Stimulated activated CD4-positive, alpha-beta T cell treated with anti-CD3 and anti-CD28 coated beads, Interleukin-4, amount 100 ng/mL, for 1 hour (primary cell): ENCODE results near the gene TSC22D1.
A peak's percentile ranks its signal among the peaks of the same experiment; 100 is the strongest.
"Not testable (repeated sequence)": the region's sequence is repeated elsewhere in the genome, so short reads cannot be mapped to it uniquely, and the experiment has no call there.

ENCODE experiments used
- DNase-seq: peaks from one replicate; pipeline ENCODE4 v3.0.0-alpha.2; 2020

TSC22D1 gene

GRCh38 chr13:44575741-44576350, at the start of gene TSC22D1:
TSC22D1 (minus strand) TSS chr13:44576330; CDS start chr13:44576074, 256 bp downstream.
- peak; percentile 61 for DNase-seq

- no peak for DNase-seq
Measured at GRCh38 chr13:44622708-44623107, 46.6 kb upstream of the TSC22D1 start.

DNA sequence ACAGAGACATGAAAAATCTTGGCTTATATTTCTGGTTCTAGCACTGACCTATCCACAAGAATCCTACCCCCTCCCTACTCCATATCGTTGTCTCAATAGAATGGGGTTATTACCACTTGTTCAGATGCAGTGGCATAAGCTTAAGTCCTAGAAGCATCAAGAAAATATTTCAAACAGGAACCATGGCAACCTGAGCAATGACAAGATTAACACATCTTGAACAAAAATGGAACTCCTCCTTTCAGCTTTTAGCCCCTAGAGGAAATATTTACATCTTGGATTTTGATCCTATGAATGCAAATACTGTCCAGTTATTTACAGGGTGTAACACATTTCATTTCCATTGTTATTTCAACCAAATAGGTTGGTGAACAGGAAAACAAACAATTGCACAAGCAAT, 46.1 kb upstream of the TSC22D1 start:
- DNase-seq = no peak

DNA sequence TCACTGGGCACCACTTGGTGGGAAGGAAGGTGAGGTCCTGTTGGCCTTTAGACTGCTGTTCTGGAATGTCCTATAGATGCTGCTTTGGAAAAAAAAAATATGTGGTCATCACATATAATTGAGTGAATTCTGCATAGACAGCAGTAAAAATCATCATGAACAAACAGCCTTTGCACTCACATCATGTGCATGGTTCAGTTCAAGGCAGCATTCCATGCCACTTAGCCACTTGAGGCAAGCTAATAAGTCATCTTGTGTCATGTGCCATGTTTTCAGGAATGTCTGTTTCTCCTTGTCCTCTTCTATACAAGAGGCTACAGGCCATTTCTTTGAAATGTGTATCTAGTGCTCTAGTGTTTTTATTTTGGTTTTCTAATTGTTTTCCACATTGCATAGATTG, 43.9 kb upstream of the TSC22D1 start:
- no peak for DNase-seq

- no peak for DNase-seq
Measured at GRCh38 chr13:44619651-44620050, 43.5 kb upstream of the TSC22D1 start.

DNA sequence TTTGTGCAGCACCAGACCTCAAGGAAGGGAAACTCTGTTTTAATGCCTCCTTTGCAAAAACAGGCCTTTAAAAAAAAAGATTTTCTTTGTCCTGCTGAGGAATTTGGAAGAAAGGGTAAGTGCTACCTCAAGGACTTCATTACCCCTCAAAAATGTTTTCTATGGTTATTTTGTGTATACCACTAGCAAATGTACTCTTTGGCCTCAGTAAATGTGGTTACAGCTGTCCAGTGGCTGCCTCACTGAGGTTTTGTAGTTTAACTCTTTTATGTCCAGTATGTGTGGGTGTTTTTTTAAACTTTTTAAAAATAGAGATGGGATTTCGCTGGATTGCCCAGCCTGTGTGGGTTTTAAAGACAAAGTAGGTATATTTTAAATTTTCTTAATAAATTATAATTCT, 42.2 kb upstream of the TSC22D1 start:
- DNase-seq = no peak

DNA sequence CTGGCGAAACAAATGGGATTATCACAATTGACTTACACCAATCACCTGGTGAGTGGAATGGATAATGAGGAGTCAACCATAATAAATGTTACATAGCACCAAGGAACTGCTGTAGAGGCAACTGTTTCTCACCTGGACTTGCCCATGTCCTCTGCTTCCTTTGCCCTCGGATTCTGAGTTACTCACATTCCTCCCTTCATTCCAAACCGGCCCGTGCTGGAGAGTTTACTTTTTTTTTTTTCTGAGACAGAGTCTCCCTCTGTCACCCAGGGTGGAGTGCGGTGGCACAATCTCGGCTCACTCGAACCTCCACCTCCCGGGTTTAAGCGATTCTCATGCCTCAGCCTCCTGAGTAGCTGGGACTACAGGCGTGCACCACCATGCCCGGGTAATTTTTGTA, 41.5 kb upstream of the TSC22D1 start:
- DNase-seq = no peak

DNA sequence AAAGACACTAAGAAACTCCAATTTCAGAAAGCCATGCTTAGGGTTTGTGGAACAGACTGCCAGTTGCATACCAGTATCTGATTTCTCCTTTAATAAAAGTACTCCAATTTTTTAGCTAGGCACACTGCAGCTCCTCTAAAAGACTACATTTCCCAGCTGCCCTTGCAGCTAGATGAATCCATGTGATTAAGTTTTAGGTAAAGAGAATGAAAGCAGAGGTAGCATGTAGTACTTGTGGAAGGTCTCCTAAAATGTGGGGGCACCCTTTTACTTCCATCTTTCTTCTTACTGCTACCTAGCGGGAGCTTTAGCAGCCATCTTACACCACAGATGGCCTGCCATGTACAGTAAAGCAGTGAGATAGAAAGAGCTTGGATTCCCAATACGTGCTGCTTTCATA, 33.0 kb upstream of the TSC22D1 start:
- DNase-seq = no peak

GRCh38 chr13:44605721-44606120, 29.6 kb upstream of the TSC22D1 start:
- DNase-seq = no peak

DNA sequence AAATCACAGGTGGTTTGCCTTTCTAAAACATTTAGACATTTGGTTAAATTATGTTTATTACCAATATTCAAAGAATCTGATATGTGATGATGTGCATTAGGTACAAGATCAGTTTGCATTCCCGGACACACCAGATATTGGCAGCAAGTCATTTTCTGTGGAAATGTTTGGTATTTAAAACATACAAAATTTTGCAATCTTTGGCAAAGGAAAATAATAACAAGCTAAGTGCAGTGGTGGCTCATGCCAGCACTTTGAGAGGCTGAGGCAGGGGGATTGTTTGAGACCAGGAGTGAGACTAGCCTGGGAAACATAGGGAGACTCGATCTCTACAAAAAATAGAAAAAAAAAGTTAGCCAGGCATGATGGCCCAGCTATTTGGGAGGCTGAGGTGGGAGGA, 29.1 kb upstream of the TSC22D1 start:
- no peak for DNase-seq

DNA sequence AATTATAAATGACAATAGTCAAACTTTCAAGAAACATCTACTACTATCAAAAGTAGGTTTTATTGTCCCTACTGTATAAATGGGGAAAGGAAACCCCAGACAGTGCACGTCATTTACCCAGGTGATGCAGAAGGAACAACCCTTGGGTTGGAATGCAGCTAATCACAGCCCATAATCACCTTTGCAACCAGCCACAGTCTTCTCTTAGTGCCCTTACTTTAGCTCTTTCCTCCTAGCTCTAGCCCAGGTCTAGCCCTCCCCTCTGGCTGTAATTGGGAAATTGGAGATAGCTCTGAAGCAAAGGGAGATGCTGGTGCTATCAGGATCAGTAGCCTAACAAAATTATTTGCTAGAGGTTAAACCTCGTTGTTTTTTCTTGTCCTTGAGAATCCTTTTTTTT, 25.5 kb upstream of the TSC22D1 start:
- DNase-seq = no peak

GRCh38 chr13:44593861-44594592, 17.9 kb upstream of the TSC22D1 start:
- not testable (repeated sequence) for DNase-seq

DNA sequence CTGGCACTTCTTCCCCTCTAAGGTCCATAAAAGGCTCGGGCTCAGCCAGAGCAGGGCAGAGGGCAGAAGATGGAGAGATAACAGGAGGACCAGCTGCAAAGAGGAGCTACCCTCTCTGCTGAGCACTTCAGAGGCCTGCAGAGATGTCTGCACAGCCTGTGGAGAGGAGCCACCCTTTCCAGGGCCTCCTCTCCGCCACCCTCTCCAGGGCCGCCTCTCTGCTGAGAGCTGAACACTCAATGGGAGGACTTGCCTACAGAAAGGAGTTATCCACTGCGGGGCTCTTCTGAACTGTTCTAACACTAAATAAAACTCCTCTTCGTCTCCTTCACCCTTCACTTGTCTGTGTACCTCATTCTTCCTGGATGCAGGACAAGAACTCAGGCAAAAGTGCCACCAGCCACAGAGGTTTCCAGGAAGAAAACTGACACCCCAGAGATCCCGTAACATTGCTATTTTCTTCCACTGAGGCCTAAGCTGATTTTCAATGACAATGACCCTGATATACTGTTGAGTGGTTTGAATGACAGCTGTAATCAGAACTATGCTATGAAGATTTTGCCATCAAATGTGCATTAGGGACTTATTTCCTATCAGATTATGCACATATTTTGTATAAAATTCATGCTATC, 16.2 kb upstream of the TSC22D1 start:
- DNase-seq = no peak

DNA sequence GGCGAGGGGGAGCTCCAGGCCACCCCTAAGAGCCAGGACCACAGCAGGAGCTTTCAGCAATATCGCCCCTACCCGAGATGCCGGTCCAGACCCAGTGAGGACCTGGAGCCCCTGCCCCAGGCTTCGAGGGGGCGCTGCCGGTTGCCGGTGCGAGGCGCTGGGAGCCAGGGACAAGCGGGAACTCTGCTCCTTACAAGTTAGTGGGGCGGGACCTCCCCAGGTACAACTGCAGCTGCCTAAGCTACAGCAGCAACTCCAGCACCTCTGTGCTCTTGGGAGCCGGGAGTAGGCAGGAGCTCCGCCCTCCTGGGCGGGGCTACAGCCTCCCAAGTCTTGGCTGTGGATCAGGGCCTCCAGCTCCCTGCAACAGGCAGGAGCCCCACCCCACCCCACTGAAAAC, 15.2 kb upstream of the TSC22D1 start:
- no peak for DNase-seq

DNA sequence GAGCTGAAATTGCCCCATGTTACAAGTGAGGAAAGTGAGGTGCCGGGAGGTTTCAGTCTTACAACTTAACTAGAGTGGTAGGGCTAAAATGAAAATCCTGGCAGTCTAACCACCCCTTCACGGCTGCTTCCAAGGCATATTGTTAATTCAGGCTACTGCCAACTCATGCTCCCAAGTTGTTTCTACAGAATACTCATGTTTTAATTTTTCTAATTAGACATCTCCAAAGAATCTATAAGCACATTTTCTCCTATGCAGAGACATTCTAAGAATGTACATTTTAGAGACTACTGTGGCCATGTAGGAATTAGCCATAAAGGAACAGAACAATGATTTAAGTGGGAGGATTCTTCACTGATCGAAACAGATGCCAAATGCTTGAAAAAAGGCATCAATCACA, 7.0 kb upstream of the TSC22D1 start:
- no peak for DNase-seq

DNA sequence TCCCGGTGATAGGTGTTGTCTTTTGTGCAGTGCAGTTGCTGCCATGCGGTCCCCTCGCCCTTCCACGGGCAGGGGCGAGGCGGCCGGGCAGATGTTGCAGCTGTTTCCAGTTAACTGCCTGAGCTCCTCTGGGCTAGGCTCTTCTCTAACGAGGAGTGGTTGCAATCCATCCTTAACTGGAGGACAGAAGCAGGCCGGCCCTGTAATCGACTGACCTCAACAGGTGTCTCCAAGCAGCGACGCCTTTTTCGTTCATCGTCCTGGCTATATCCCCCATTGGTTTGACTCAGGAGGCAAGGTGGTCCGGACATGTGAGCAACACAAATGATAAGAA, 1.9 kb upstream of the TSC22D1 start:
- DNase-seq = no peak

DNA sequence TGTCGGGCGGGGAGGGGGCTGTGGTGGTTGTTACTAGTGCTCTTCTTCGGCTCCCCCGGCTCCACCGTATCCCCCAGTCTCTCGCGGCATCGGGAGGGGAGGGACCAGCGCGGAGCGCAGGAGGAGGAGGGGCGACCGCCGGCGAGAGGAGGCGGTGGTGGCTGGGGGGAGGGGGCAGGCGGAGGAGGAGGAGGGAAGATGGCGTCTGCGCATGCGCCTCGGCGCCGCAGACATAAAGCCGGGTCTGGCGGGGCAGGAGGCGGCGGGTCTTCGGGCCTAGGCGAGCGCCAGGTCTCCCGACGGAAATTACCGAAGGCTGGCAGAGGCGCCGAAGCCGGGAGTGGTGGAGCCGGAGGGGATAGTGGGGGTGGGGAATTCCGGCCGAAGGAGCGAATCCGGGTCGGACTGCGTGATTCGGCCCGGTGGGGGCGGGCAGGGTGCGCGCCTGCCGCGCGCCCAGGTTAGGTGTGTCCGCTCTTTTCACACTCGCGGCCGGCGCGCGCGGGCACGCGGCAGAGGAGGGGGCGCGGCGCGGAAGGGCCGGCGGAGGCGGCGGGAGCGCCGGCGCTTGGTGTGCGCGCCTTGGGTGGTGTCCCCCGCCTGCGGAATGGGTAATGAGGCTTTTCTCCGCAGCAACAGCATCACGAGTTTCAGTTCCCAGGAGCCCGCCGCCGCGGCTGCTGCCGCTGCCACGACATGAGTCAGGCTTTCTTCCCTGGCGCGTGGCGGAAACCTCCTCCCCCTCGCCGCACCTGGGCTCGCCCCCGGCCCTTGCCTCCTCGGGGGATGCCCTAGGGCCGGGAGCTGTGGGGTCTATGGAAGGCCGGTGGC, 1.3 kb upstream of the TSC22D1 start:
- peak; percentile 97 for DNase-seq

DNA sequence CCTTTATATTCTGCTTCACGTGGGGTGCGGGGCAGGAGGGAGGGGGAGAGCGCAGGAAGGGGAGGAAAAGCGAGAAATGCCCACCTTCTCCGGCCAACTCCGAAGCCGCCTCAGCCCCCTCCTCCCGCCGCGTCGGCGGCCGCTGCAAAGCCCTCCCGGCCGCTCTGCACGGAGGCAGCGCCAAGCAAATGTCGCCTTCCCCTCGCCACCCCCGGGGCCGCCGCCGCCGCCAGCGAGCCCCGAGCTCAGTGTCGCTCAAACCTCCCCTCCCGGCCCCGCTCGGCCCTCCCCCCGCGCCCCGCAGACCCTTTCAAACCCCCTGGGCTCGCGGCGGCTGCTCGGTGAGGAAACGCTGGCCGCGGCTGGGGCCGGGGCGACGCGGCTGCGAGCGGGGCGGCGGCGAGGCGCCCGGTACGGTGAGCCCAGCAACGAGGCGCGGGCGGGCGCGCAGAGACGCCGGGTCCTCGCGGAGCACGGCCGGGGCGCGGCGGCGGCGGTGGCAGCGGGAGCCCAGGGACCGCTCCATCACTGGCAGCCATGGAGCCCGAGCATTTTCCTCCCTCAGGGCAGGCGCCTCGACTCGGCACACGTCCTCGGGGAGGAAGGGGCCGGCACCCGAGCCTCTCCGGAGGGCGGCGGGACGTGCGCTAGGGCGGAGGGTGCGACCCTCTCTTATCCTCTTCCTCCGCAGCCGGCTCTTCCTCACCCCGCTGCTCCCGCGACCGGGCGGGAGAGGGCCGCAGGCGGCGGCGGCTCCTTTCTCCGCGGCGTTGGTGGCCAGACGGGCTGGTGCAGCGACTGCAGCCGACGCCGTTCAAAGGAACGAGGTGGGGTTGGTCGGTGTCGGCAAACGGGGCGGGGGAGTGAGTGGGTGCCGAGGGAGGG, 463 bp upstream of the TSC22D1 start:
- DNase-seq = peak; percentile 46

DNA sequence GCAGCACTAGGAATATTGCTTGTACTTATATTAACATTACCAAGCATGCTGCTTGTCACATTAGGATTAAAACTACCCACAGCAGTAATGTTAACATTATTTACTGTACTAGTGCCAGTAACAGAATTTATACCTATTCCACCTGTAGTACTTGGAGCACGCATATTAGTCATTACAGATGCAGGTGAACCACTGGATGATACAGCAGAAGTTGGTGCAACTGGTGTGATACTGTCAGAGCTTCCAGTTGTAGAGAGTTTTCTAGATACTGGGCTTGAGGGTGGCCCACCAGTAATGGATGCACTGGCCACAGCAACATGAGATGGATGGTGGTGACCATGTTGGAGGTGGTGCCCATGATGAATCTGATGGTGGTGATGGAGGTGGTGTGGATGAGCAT, 1.1 kb downstream of the TSC22D1 start:
- no peak for DNase-seq

- DNase-seq = no peak
Measured at GRCh38 chr13:44574466-44574855, 1.7 kb downstream of the TSC22D1 start.

DNA sequence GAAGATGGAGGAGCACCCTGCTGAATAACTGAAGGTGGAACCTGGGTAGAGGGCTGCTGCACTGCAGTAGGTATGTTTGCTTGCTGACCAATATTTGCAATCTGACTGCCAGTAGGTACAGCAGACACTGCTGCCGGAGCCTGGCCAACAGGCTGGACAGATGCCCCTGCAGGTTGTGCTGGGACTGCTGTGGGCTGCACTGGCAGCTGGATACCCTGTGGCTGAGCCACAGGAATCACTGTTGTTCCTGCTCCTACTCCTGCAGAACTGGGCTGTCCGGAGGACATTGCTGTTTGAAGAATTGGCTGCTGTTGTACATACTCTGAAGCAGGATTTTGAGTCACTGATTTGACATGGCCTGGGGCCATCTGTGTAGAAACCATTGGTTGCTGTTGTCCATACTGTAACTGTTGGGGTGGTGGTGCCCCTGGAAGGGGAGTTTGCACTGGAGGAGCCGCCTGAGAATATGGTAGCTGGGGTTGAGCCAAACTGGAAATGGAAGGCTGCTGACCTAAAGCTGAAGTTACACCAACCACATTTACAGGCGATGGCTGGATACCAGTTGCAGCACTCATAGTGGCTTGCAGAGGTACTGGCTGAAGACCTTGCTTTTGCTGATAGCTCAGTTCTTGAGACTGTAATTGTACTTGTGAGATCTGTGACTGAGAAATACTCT, 2.2 kb downstream of the TSC22D1 start:
- DNase-seq = no peak

DNA sequence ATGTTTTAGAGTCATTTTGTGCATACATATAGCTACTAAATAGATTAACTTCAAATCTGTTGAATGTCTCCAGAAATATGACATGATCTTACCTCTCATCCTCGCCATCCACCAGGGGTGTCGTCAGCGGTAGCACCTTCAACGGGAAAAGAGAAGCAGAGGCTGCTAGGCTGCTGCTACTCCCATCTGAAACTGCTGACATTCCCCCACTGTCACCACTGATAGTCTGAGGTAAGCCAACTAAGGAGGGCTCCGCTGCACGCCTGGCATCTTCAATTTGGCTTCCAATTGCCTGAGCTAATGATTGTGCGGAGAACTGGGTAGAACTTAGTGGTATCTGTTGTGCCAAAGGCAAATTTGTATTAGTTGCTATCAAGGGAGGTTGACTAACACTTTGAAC, 3.1 kb downstream of the TSC22D1 start:
- no peak for DNase-seq
